NCI-H1092 treated with DMSO at 0.1 percent for 48 hours (cell line): ENCODE data around the gene TAP1.

Experiments
- DNase-seq: peaks from one replicate; lab custom pipeline; 2025; lab: John Stamatoyannopoulos, UW

Gene TAP1

GRCh38 chr6:32862725-32863124, 9.2 kb upstream of the TAP1 start:
- DNase-seq: no peak

GRCh38 chr6:32860674-32861073, 7.2 kb upstream of the TAP1 start:
- no peak for DNase-seq

GRCh38 chr6:32858194-32858593, 4.7 kb upstream of the TAP1 start:
- DNase-seq: no peak

GRCh38 chr6:32857156-32857891, 3.8 kb upstream of the TAP1 start:
- DNase-seq: no peak

- no peak for DNase-seq
These were observed 2.1 kb upstream of the TAP1 start for GRCh38 chr6:32855467-32856174.

GRCh38 chr6:32854376-32855178, 1.1 kb upstream of the TAP1 start:
- no peak for DNase-seq

GRCh38 chr6:32852844-32853540, 512 bp downstream of the TAP1 start:
- DNase-seq: no peak

- DNase-seq: no peak
These were observed 1.3 kb downstream of the TAP1 start for GRCh38 chr6:32852018-32852843.

- no peak for DNase-seq
These were observed 2.5 kb downstream of the TAP1 start for GRCh38 chr6:32851025-32851424.

- no peak for DNase-seq
These were observed 4.4 kb downstream of the TAP1 start for GRCh38 chr6:32849126-32849525.

- no peak for DNase-seq
These were observed 5.7 kb downstream of the TAP1 start for GRCh38 chr6:32847795-32848194.

- no peak for DNase-seq
These were observed 6.5 kb downstream of the TAP1 start for GRCh38 chr6:32847004-32847403.

GRCh38 chr6:32845384-32845884, 8.1 kb downstream of the TAP1 start:
- DNase-seq: no peak

GRCh38 chr6:32844839-32845383, 8.6 kb downstream of the TAP1 start:
- DNase-seq: no peak

- peak; percentile 80 for DNase-seq
These were observed 9.3 kb downstream of the TAP1 start, which contains the start of gene PSMB8 for GRCh38 chr6:32843979-32844838. TSS of gene PSMB8 (minus strand) at chr6:32844047. CDS start at chr6:32843996, 51 bp downstream.

- DNase-seq: no peak
These were observed 10.0 kb downstream of the TAP1 start for GRCh38 chr6:32843331-32843978.

- DNase-seq: no peak
These were observed 10.8 kb downstream of the TAP1 start for GRCh38 chr6:32842690-32843089.

- DNase-seq: no peak
These were observed 11.4 kb downstream of the TAP1 start for GRCh38 chr6:32842021-32842650.
